Measurements from ENCODE around the gene UQCRC1.

- TF ChIP-seq CTCF (IDR thresholded peaks at IDR 0.05), result no peak
- no peak for TF ChIP-seq EZH2 (IDR thresholded peaks at IDR 0.05)
- TF ChIP-seq EZH2phosphoT487 (IDR thresholded peaks at IDR 0.05), result no peak
These were observed 42.4 kb downstream of the UQCRC1 start for GRCh38 chr3:48567090-48567489.
